ENCODE measurements around the gene SLC12A1. TPM values are rescaled to one million over a fixed set of nuclear protein-coding genes. Genes with fewer than 3 reads are reported as not detected.

Gene SLC12A1
- total and polyA plus RNA-seq, 2 of the 8 experiments (the other 6 are each of a cell fraction or from before 2014, with no cell fraction given) = 0.63 to 1.0 TPM

GRCh38 chr15:48304398-48304797 is 98.3 kb downstream of the SLC12A1 start:
- Histone ChIP-seq H3K14ac (ENCODE audit: insufficient read length) (no peak overlapping the region), H2BK15ac (ENCODE audit: low read length) (0 out of 2 replicates have a peak overlapping the region, but pooled peaks have one; percentile 49), H3K9me3 (ENCODE audit: insufficient read depth in 2 of 2, low read depth in 1 of 2, low read length in 1 of 2) (no peaks in the 10 kb centered on the region), H3K27ac (ENCODE audit: low read depth, low read length) (no peak overlapping the region), H3K56ac (replicated peaks; ENCODE audit: insufficient read length, low read depth, low read length) (no peak overlapping the region), H4K5ac (ENCODE audit: insufficient read length, low read depth, low read length) (no peak overlapping the region), H3K79me2 (ENCODE audit: control insufficient read depth in 1 of 2, insufficient read depth in 2 of 2, low read length in 2 of 2) (no peaks in the 10 kb centered on the region), H3K27me3 (replicated peaks in 1 of 4; ENCODE audit: control insufficient read depth in 3 of 4, extremely low read depth in 1 of 4, insufficient read depth in 3 of 4, low read length in 3 of 4) (no peaks in the 10 kb centered on the region), H2BK120ac (replicated peaks; ENCODE audit: low read depth, low read length) (no peak overlapping the region), H3K79me1 (ENCODE audit: low read depth, low read length) (no peaks in the 10 kb centered on the region), H2BK5ac (ENCODE audit: low read depth, low read length) (peak overlapping the region; percentile 18; the same call in 1 of the 2 replicates), H2BK20ac (ENCODE audit: low read length) (peak overlapping the region; percentile 16; the same call in 1 of the 2 replicates), H2AK5ac (ENCODE audit: low read depth, low read length) (no peak overlapping the region), H3K4me3 (ENCODE audit: extremely low read depth in 1 of 4, insufficient read depth in 2 of 4, low read depth in 3 of 4, low read length in 4 of 4) (no peak overlapping the region), H3K4me2 (ENCODE audit: insufficient read depth in 1 of 2, low read depth in 2 of 2, low read length in 2 of 2) (peak overlapping the region in 1 of 2 experiments; percentile 15; a peak in 1 of 4 replicates), H3K9ac (replicated peaks in 1 of 4; ENCODE audit: extremely low read depth in 1 of 4, low read depth in 3 of 4, low read length in 3 of 4) (no peak overlapping the region), H4K8ac (ENCODE audit: extremely low read depth, insufficient read depth, low read length) (no peak overlapping the region), H4K20me1 (replicated peaks in 1 of 2; ENCODE audit: control insufficient read depth in 1 of 2, insufficient read depth in 2 of 2, low read length in 2 of 2) (no peaks in the 10 kb centered on the region), H2BK12ac (ENCODE audit: low read depth, low read length) (0 out of 2 replicates have a peak overlapping the region, but pooled peaks have one; percentile 83), H3K36me3 (ENCODE audit: control insufficient read depth in 2 of 4, insufficient read depth in 4 of 4, low read length in 3 of 4) (no peaks in the 10 kb centered on the region), H3K23me2 (ENCODE audit: low read depth, low read length) (no peaks in the 10 kb centered on the region), H3K18ac (ENCODE audit: extremely low read depth, low read length) (peak overlapping the region; percentile 19; the same call in 1 of the 2 replicates), H4K91ac (replicated peaks; ENCODE audit: insufficient read length, low read length) (no peak overlapping the region), H3K23ac (ENCODE audit: insufficient read length) (no peak overlapping the region), H3K4me1 (replicated peaks in 1 of 4; ENCODE audit: control insufficient read depth in 3 of 4, insufficient read depth in 4 of 4, low read length in 3 of 4) (peaks cover 6 to 20% (median 12%) of the 10 kb centered on the region in 4 experiments; a peak in 6 of 7 replicates), H3K4ac (replicated peaks; ENCODE audit: insufficient read length, low read depth, low read length) (no peak overlapping the region), H2AFZ (ENCODE audit: low read length) (0 out of 2 replicates have a peak overlapping the region, but pooled peaks have one; percentile 24)
- CTCF ChIA-PET (ENCODE audit: partially characterized antibody) = interaction anchor here (0.7 to 1.1 kb wide), 4 partner anchors 14 to 20 kb away, joined by 3 to 6 read pairs (median 3); no protein-coding TSS in a partner anchor
- no peak for DNase-seq (ENCODE audit: low read depth in 1 of 2, low spot score in 2 of 2)
- POLR2A ChIA-PET (ENCODE audit: partially characterized antibody) = interaction anchor here (1.3 kb wide), 1 partner anchor 35 kb away, joined by 3 read pairs; no protein-coding TSS in a partner anchor
- FAIRE-seq = peak; percentile 45
- WGBS, 2 experiments (ENCODE audit: extremely low coverage in 1 of 2, insufficient coverage in 1 of 2, insufficient read length in 1 of 2, insufficient replicate concordance in 2 of 2, low coverage in 1 of 2, low lambda C conversion rate in 2 of 2, missing lambda C conversion rate in 1 of 2) = 87% methylated on average over 2 of the region's 2 CpGs; no CpG with 5 or more reads in 1 of the 2 experiments

Measured in H1 (cell line).